HG03469 (cell line): ENCODE measurements around the gene RFT1.

Experiments used
- ATAC-seq: cut with Tn5 transposase; IDR thresholded peaks from one replicate; pipeline ENCODE4 v1.9.1; 2021; ENCODE audit warnings: mild to moderate bottlenecking, moderate library complexity, moderate number of reproducible peaks; ENCODE audit not compliant: unreplicated experiment

RFT1 gene

DNA sequence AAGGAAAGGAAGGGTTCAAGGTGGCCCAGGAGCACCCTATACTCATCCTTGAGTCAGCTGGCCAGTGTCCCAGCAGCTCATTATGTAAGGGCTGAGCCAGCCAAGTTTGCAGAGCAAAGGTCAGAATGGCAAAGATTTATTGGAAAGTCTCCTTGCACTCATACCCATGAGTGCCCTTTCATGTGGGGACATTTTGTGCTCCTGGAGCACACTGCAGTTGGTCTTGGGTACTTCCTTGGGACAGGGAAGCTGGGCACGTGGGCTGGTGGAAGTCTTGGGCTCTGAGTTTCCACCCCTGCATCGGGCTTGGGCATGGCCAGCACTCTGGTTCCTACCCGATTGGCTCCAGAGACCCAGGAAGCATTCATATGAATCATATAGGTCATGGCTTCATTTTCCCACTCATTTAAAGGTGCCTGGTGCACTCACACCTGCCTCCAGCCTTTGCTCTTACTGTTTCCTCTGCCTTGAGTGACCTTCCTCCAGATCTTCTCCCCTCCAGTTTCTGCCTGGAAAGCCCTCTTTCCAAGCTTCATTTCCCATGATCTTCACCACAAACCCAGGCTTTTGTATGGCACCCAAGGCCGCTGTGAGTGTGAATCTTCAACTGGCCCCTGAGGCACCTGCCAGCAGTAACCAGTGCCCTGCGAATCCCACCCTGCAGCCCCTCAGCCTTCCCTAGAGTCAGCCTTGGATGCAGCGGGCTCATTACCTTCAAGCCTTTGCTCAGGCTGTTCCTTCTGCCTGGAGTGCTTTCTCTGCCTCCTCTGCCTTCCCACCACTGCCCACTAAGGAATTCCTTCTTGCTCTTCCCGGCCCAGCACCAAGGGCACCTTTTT, 20.2 kb upstream of the RFT1 start:
- no peak for ATAC-seq

DNA sequence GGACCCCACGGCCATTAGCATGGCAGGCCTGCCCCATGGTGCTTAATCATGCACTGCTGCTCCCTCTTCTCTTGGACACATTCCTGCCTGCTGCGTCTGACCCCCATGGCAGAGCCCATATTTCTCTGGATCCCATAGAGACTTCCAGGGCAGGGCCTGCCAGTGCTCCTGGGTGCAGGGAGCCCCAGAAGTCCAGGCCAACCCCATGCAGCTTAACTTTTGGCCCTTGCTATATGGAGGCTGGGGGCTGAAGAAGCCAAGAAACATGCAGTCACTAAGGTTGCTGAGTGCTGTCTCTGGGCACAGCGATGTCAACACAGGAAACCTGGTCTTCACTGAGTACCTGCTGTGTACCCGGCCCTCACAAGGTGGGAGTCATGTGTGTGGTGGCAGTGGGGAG, 19.5 kb upstream of the RFT1 start:
- ATAC-seq = no peak

DNA sequence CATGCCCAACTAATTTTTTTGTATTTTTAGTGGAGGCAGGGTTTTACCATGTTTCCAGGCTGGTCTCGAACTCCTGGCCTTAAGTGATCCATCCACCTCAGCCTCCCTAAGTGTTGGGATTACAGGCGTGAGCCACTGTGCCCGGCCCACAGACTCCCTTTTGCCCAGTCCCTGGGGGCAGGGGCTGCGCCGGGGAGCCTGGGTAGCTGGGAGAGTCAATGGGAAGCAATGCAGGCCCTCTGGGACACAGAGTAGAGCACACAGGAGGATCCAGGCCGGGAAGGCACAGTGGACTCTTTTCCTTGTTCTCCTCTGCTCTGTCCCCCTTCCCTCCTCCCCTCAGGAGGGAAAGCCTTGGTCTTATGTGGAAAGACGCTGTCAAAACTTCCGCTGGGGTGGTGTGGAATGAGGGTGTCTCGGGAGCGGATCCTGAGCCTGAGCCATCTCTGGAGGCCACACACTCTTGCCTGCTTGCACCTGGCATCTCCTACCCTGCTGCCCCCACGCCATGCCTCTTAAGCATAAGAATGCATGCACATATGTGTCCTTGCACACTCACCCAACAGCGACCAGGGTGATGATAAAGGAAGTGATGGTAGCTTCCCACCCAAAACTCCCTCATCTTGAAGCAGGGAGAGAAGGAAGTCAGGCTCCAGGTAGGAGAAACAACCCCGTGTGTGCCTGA, 18.9 kb upstream of the RFT1 start:
- ATAC-seq = no peak

DNA sequence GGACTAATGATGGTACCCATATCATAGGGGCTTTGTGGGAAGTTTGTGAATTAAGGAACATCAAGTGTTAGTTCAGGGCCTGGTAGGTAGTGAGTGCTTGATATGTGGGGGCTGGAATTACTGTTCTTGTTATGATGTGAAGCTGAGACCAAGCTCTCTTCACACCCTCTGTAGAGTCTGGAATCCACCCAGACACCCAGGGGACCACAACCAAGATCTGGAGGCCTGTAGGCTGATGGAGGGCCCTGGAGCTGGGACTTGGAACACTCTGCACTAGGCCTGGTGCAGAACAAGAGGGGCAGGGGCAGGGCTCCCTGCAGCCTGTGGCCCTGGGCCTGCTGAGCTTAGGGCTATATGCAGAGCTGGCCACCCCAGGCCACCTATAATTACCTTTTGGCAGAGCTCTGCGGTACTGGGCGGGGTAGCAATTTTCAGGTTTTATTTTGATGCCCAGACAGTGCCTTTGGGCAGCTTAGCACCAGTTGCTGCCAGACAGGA, 17.7 kb upstream of the RFT1 start:
- no peak for ATAC-seq

DNA sequence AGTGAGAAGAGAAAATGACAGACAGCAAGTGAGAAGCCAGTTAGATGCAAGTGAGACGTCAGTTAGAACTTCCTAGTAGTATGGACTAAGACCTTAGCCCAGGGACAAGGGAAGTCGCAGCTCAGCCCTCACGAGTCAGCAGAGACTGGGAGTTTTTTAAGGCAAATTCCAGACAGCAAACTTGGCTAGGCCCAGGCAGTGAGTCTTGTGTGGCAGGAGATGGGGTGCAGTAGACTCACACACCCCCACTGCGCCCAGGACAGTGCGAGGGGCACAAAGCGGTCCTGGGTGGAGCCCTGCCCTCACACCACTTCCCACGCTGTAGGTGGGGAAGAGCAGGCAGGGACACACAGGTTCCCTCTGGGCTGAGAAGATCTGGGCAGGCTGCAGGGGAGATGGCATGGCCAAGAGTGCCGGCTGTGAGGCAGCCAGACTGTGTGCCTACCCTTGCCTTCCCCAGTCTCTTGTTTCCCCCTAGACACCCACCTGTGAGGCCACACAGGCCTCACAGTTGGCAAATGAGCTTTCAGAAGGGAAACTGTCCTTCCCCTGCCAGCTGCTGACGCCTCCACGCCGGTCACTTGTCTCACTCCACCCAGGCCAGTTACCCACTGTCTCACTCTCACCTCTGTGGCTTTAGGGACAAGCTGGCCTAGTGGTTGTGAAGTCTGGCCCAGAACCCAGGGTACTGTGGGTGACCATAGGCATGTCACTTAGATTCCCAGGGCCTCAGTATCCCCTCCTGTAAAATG, 17.1 kb upstream of the RFT1 start:
- ATAC-seq = no peak

DNA sequence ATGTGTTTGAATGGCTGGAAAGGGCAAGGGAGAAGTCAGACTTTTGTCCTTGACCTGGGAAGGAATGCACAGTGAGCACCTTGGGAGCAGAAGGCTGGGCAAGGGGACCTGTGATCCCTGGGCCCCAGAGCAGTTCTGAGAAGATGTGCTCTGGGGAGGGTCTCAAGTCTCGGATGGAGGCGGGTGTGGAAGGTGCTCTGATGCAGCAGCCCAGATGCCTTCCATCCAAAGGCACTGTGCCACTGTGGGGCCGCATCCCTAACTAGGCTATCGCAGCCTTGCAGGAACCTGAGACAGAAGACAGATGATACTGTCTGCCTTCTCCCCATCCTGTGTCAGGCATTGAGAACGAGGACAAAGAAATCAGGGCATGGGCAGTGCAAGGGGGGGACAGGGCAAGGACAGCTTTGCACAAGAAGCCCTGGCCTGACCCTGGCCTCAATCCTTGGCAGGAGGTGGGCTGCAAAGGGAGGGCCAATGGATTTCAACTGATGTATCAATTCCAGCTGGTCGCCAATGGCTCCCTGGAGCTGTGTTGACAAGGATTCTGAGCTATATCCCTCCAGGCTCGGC, 16.2 kb upstream of the RFT1 start:
- no peak for ATAC-seq

DNA sequence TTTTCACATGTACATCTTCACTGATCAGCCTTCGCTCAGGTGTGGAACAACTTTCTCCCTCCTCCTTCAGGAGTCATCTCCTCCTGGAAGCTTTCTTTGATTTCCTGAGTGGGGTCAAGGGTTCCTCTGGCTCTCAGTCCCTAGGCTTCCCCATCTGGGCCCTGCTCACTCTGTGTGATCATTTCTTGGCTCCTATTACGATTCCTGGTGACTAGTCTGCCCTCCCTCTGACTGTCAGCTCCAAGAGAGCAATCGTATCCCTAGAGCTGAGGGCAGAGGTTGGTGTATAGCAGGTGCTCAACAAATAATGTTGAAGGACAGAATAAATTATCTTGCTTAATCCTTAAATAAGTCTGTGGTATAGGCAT, 15.5 kb upstream of the RFT1 start:
- no peak for ATAC-seq

DNA sequence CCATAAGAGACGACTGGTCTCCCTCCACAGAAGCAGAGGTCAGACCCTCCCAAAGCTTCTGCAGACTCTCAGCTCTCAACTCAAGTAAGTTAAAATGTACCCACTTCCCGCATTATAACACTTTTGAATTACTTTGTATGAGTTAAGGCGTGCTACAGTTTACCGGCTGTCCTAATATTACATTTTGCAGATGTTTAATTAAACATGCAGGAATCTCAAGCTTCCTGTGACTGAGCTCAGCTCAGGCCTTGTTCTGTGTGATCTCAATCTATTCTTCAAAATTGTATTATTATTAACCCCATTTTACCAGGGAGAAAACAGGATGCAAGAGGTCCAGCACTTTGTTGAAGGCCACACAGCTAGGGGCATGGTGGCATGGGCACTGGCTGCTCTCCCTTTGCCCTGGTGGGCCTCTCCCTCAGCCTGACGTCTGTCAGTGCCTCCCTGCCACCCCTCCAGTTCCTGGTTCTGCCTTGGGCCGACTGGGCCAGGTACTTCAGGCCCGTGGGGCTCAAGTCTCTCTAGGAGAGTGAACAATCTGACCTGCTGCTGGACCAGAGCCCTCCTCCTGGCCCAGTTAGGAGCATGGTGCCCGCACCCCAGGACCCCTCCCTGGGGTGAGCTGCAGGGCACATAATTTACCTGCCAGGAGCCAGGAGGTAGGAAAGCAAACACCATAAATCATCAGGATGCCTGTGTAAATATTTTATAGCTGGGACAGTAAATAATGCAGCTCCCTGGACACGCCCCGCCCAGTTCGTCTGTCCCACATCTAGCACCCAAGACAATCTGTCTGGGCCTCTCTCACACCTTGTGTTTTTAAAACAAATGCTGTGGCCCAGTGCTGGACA, 14.9 kb upstream of the RFT1 start:
- ATAC-seq = no peak

DNA sequence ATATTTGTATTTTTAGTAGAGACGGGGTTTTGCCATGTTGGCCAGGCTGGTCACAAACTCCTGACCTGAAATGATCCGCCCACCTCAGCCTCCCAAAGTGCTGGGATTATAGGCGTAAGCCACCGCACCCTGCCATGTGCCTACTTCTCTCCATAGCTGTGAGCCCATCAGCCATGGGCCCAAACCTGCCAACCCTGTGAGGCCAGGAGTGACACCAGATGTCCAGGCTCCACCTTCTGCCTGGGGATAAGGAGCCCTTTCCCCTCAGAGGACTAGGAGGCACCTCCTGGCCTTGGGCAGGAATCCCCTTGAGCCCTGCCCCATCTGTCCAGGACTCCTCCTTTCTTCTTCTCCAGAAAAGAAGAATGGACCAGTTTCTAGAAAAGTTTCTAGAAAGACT, 14.2 kb upstream of the RFT1 start:
- no peak for ATAC-seq

DNA sequence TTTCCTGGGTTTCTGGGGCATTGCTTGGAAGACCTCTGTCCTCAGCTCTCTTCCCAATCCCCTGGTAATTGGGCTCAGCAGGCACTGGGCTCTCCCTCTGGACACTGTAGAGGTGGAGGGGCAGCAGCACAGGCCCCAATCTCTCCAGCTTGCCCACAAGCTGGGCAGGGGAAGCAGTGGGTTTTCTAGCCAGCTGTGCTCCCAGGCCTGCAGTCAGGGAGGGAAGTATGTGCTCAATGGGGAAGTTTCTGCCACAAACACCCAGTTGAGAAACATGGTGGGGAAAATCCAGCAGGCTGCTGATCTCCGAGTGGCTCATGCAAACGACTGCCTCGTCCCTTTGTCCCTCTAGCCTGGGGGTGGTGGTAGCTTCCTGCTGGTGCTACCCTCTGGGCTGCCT, 12.8 kb upstream of the RFT1 start:
- no peak for ATAC-seq

DNA sequence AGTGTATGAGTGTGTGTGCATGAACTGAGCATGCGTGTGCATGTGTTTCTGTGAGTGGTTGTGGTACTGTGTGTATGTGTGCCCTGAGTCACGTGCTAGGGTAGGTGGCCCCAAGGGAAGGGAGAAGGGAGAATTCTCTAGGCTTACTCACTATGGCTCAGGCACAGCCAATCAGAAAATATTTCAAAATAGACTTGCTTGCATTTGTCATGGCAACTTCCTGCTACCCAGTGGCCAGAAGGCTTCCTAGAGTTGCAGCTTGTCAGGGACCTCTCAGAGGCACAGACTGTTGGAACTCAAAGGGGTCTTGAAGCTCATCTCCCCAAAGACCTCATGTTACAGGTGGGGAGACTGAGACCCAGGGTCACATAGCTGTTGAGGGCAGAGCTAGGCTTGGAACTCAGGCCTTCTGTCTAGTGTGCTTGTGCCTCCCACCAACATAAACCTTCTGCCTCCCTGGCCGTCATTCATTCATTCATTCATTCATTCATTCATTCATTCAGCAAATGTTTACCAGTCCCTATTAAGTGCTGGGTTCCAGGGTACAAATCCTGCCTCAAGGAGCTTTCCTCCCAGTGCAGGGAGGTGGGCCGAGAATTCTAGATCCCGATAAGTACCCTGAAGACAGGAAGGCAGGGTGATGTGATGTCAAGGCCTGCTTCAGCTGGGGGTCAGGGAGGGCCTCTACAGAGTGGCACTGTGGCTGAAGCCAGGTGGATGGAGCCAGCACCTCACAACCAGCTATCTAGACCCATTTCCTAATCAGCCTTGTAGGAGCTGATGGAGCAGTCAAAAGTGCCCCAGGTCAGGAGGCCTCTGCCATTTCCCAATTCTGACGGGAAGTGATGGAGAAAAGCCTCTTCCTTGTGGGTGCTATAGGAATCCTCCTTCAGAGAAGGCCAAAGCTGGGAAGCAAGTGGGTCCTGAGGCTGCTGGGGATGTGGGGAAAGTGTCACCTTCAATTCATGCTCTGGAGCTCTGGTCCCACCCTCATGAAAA, 10.9 kb upstream of the RFT1 start:
- ATAC-seq = no peak

DNA sequence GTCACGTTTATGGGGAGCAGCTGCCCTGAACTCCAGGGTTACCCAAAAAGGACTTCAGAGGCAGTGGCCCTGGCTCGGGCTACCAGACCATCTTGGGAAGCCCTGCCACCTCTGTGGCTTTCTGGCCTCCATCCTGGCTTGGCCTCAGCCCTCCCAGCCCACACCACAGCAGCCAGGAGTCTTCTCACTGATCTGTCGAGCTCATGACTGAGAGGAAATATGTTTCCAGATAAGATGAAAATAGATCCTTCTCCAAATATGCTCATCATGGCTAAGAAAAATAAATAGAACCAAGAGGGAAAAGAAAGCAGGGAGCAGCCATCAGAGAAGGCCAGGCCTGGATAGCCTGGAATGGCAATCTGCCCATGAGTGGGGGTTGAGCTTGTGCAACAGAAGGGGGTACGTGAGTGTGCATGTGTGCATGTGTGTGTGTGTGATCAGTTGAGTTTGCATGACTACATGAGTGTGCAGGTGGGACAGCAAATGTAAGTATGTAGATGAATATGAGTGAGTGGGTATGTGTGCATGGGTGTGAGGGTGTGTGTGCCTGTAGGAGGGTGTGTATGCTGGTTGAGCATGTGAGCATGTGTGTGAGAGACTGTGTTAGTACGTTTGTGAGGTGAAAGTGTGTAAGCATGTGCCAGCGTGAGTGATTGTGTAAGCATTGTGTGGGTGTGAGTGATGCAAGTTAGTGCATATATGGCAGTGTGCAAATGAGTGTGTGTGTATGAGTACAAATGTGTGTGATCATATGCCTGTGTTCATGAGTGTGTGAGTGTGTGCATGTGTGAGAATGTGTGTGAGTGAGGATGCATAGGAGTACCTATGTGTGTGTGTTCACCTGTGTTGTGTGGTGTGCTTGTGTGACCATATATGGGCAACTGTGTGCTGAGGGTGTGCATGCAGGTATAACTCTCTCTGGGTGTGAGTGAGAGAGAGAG, 9.9 kb upstream of the RFT1 start:
- ATAC-seq = no peak

DNA sequence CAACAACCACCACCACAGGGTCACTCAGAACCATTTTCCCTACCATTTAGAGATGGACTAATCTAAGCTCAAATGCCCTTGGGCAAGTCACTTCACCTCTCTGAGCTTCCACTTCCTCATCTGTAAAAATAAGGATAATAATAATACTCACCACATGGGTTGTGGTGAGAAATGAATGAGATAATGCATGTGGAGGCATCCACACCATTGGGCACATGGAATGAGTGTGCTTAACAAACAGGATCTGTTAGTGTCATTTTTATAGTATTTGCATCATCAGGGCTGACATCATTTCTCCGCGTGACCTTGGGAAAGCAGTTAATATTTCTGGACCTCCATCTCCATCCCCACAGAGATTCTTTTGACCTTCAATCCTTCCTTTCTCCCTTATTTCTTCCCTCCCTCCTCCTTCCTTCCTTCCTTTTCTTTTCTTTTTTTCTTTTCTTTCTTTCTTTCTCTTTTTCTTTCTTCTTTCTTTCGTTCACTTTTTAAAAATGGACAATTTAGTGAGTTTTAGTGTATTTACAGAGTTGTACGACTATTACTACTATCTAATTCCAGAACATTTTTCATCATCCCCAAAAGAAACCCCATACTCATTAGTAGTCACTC, 7.7 kb upstream of the RFT1 start:
- no peak for ATAC-seq

DNA sequence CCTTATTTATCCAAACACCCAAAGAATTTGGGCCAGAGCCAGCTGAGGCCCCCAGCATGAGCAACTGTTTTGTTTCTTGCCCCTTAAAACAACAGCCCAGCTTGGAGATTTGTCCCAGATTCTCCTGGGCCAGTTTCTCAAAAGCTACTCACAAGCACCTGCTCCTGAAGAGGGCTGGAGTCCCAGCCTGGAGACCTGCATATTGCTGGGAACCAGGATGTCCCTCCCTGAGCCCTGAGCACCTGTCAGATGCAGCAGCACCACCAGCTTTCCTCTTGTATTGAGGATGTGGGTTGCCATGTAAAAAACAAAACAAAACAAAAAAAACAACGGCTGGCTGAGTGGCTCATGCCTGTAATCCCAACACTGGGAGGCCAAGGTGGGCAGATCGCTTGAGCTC, 7.0 kb upstream of the RFT1 start:
- no peak for ATAC-seq

DNA sequence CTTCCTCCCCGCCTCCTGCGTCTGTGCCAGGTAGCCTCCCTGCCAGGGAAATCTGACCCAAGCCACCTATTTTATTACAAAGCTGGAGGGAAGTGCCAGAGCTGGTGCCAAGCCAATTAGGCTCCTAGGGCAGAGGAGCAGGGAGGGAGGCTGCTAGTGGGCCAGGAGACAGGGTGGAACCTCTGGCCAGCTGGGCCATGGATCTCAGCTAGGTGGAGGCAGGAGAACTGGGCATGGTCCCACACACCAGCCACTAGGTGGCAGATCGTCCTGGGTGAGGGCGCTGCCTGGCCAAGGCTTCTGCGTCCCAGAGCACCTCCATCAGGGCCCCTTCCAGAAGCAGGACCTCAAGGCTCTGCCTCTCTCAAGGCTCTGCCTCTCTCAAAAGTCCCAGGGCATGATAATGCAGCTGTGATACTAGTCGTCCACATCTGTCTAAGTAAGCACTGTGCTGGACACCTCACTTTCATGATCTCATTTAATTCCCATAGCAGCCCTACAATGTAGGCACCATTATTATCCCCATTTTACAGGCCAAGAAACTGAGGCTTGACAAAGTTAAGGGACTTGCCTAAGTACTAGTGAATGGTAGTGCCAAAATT, 4.5 kb upstream of the RFT1 start:
- ATAC-seq = no peak

DNA sequence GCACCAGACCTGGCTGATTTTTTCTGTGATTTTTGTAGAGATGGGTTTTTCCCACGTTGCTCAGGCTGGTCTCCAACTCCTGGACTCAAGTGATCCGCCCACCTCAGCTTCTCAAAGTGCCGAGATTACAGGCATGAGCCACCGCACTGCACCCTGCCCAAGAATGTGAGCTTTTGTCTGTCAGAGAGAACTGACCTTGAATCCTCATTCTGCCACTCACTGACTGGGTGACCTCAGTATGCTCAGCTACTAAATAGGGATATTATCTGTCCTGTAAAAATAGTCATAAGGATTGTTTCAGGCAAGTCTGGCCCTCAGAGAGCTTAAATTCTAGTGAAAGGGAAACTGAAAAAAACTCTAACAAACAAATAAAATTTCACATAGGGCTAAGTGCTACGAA, 2.1 kb upstream of the RFT1 start:
- no peak for ATAC-seq

DNA sequence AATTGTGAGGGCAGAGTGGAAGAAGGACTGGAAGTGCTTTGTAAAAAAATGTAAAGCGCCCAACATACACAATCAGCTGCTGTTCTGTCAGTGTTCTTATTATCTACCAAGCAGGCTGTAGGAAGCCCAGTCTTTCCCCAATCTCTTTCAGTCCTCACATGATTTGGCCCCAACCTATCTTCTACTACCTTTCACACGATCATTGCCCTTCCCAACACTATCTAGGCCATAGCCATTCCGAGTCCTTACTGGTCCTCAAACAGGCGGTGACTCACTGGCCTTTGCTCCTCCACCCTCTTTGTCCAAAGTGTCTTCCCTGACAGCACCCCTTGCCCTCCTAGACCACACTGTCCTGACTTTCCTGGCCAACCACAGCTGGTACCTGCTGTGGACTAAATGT, 861 bp upstream of the RFT1 start:
- ATAC-seq = no peak
